Activated T-cell treated with anti-CD3 and anti-CD28 coated beads, Interleukin-2, amount 50 U/mL, for 72 hours (primary cell): ENCODE results near the gene ERCC1. TPM values are rescaled to one million over a fixed set of nuclear protein-coding genes. Genes with fewer than 3 reads are reported as not detected.

Experiments used
- ATAC-seq, 2 donors: fragments of 150-1000 bp; cut with Tn5 transposase; replicated peaks in 1 of 2; 2 replicates each; pipeline ENCODE4 v1.10.0; 2021; ENCODE audit warnings: moderate library complexity in 2 of 2, mild to moderate bottlenecking in 1 of 2
- DNase-seq, 2 donors: peaks; one replicate each; pipeline ENCODE4 v3.0.0; 2021 to 2022; ENCODE audit warnings: mixed read lengths in 1 of 2
- H3K27ac Mint-ChIP-seq: one replicate; pipeline ENCODE4 v1.8.0; 2022; ENCODE audit warnings: mild to moderate bottlenecking, moderate library complexity, mixed read lengths
- H3K27me3 Mint-ChIP-seq: one replicate; pipeline ENCODE4 v1.8.0; 2022; ENCODE audit warnings: low read depth, mixed read lengths
- H3K36me3 Mint-ChIP-seq, 2 donors: one replicate each; pipeline ENCODE4 v1.8.0; 2022; ENCODE audit warnings: mixed read lengths in 2 of 2, mild to moderate bottlenecking in 1 of 2; ENCODE audit not compliant: insufficient read depth in 2 of 2
- H3K4me1 Mint-ChIP-seq: one replicate; pipeline ENCODE4 v1.8.0; 2022; ENCODE audit warnings: low read depth, mixed read lengths
- H3K4me3 Mint-ChIP-seq, 2 donors: one replicate each; pipeline ENCODE4 v1.8.0; 2022; ENCODE audit warnings: mild to moderate bottlenecking in 2 of 2, mixed read lengths in 2 of 2, moderate library complexity in 2 of 2
- H3K9me3 Mint-ChIP-seq, 2 donors: one replicate each; pipeline ENCODE4 v1.8.0; 2022; ENCODE audit warnings: mixed read lengths in 2 of 2
- total RNA-seq, 2 donors: library from RNA; stranded (reverse); gene quantifications; one replicate each; pipeline ENCODE4 v1.2.3, GENCODE V29; 2022

Gene ERCC1
- total RNA-seq, 2 donors from 2014 or later: 71.0 to 73.9 TPM

- Mint-ChIP-seq H3K4me3 (peak overlapping the region; percentile 95 to 97), H3K27ac (no peak overlapping the region), H3K9me3 (no peaks in the 10 kb centered on the region), H3K36me3 (no peaks in the 10 kb centered on the region), H3K27me3 (peaks cover 7% of the 10 kb centered on the region), H3K4me1 (peaks cover 35% of the 10 kb centered on the region)
- no peak for ATAC-seq
- no peak for DNase-seq
Measured at GRCh38 chr19:45467115-45467455, 43.4 kb upstream of the ERCC1 start.

- Mint-ChIP-seq H3K4me1 (peaks cover 21% of the 10 kb centered on the region), H3K27ac (no peak overlapping the region), H3K9me3 (no peaks in the 10 kb centered on the region), H3K4me3 (no peak overlapping the region), H3K27me3 (no peaks in the 10 kb centered on the region), H3K36me3 (no peaks in the 10 kb centered on the region)
- no peak for ATAC-seq
- DNase-seq: no peak
Measured at GRCh38 chr19:45464852-45465441, 41.2 kb upstream of the ERCC1 start.

- DNase-seq (no peak), ATAC-seq (no peak)
- Mint-ChIP-seq H3K4me3 (no peak overlapping the region), H3K27me3 (no peaks in the 10 kb centered on the region), H3K36me3 (no peaks in the 10 kb centered on the region), H3K4me1 (peaks cover 16% of the 10 kb centered on the region), H3K9me3 (no peaks in the 10 kb centered on the region), H3K27ac (no peak overlapping the region)
Measured at GRCh38 chr19:45464274-45464673, 40.6 kb upstream of the ERCC1 start.

GRCh38 chr19:45463241-45463640, 39.5 kb upstream of the ERCC1 start:
- no peaks in the 10 kb centered on the region for H3K36me3 Mint-ChIP-seq
- H3K9me3 Mint-ChIP-seq: no peaks in the 10 kb centered on the region
- ATAC-seq: no peak
- peaks cover 10% of the 10 kb centered on the region for H3K4me1 Mint-ChIP-seq
- no peak overlapping the region for H3K4me3 Mint-ChIP-seq
- no peak for DNase-seq
- no peak overlapping the region for H3K27ac Mint-ChIP-seq
- H3K27me3 Mint-ChIP-seq: no peaks in the 10 kb centered on the region

- peaks cover 3% of the 10 kb centered on the region for H3K4me1 Mint-ChIP-seq
- no peaks in the 10 kb centered on the region for H3K27me3 Mint-ChIP-seq
- H3K9me3 Mint-ChIP-seq: no peaks in the 10 kb centered on the region
- no peak overlapping the region for H3K4me3 Mint-ChIP-seq
- no peak overlapping the region for H3K27ac Mint-ChIP-seq
- ATAC-seq (no peak), DNase-seq (no peak)
- H3K36me3 Mint-ChIP-seq: no peaks in the 10 kb centered on the region
Measured at GRCh38 chr19:45462174-45462573, 38.5 kb upstream of the ERCC1 start.

- DNase-seq (no peak), ATAC-seq (no peak)
- H3K27ac Mint-ChIP-seq: no peak overlapping the region
- H3K4me1 Mint-ChIP-seq: peaks cover 8% of the 10 kb centered on the region
- no peaks in the 10 kb centered on the region for H3K36me3 Mint-ChIP-seq
- H3K27me3 Mint-ChIP-seq: no peaks in the 10 kb centered on the region
- no peaks in the 10 kb centered on the region for H3K9me3 Mint-ChIP-seq
- H3K4me3 Mint-ChIP-seq: no peak overlapping the region
Measured at GRCh38 chr19:45460807-45461347, 37.2 kb upstream of the ERCC1 start.

GRCh38 chr19:45457776-45458175, 34.1 kb upstream of the ERCC1 start:
- no peaks in the 10 kb centered on the region for H3K27me3 Mint-ChIP-seq
- H3K4me1 Mint-ChIP-seq: peaks cover 21% of the 10 kb centered on the region
- H3K4me3 Mint-ChIP-seq: no peak overlapping the region
- no peaks in the 10 kb centered on the region for H3K36me3 Mint-ChIP-seq
- no peak overlapping the region for H3K27ac Mint-ChIP-seq
- DNase-seq: no peak
- H3K9me3 Mint-ChIP-seq: no peaks in the 10 kb centered on the region
- no peak for ATAC-seq

GRCh38 chr19:45456500-45456815, 32.7 kb upstream of the ERCC1 start:
- DNase-seq (no peak), ATAC-seq (no peak)
- Mint-ChIP-seq H3K4me1 (peaks cover 30% of the 10 kb centered on the region), H3K36me3 (no peaks in the 10 kb centered on the region), H3K4me3 (peak overlapping the region in 1 of 2 donors; percentile 73), H3K27ac (no peak overlapping the region), H3K9me3 (no peaks in the 10 kb centered on the region), H3K27me3 (no peaks in the 10 kb centered on the region)

GRCh38 chr19:45455707-45456499, 32.2 kb upstream of the ERCC1 start:
- Mint-ChIP-seq H3K4me1 (peaks cover 35% of the 10 kb centered on the region), H3K9me3 (no peaks in the 10 kb centered on the region), H3K27me3 (no peaks in the 10 kb centered on the region), H3K36me3 (no peaks in the 10 kb centered on the region), H3K4me3 (peak overlapping the region; percentile 73 to 80), H3K27ac (peak overlapping the region; percentile 68)
- DNase-seq (peak; percentile 80 to 83), ATAC-seq (peak; percentile 80 to 81)

GRCh38 chr19:45451850-45452387, 28.2 kb upstream of the ERCC1 start:
- H3K4me3 Mint-ChIP-seq: peak overlapping the region; percentile 80 to 89
- peak overlapping the region; percentile 12 for H3K27ac Mint-ChIP-seq
- no peaks in the 10 kb centered on the region for H3K27me3 Mint-ChIP-seq
- DNase-seq (no peak), ATAC-seq (no peak)
- H3K36me3 Mint-ChIP-seq: no peaks in the 10 kb centered on the region
- peaks cover 61% of the 10 kb centered on the region for H3K4me1 Mint-ChIP-seq
- no peaks in the 10 kb centered on the region for H3K9me3 Mint-ChIP-seq

- Mint-ChIP-seq H3K4me1 (peaks cover 57% of the 10 kb centered on the region), H3K4me3 (peak overlapping the region; percentile 80 to 89), H3K36me3 (no peaks in the 10 kb centered on the region), H3K9me3 (no peaks in the 10 kb centered on the region), H3K27ac (peak overlapping the region; percentile 12), H3K27me3 (no peaks in the 10 kb centered on the region)
- DNase-seq (peak; percentile 42 to 50), ATAC-seq (peak; percentile 62 to 66)
Measured at GRCh38 chr19:45451131-45451849, 27.6 kb upstream of the ERCC1 start.

- Mint-ChIP-seq H3K27ac (peak overlapping the region; percentile 97), H3K4me1 (peaks cover 49% of the 10 kb centered on the region), H3K9me3 (no peaks in the 10 kb centered on the region), H3K4me3 (peak overlapping the region; percentile 89 to 95), H3K27me3 (no peaks in the 10 kb centered on the region), H3K36me3 (no peaks in the 10 kb centered on the region)
- ATAC-seq (peak; percentile 6 to 34), DNase-seq (no peak)
Measured at GRCh38 chr19:45450012-45450333, 26.3 kb upstream of the ERCC1 start.

- no peaks in the 10 kb centered on the region for H3K9me3 Mint-ChIP-seq
- H3K27me3 Mint-ChIP-seq: no peaks in the 10 kb centered on the region
- H3K4me3 Mint-ChIP-seq: peak overlapping the region; percentile 65
- ATAC-seq (no peak), DNase-seq (no peak)
- H3K36me3 Mint-ChIP-seq: no peaks in the 10 kb centered on the region
- peak overlapping the region; percentile 66 for H3K27ac Mint-ChIP-seq
- H3K4me1 Mint-ChIP-seq: peaks cover 52% of the 10 kb centered on the region
Measured at GRCh38 chr19:45448887-45449299, 25.2 kb upstream of the ERCC1 start.
